WTC11 (cell line): Measurements from ENCODE around the gene SBNO1. TPM values are rescaled to one million over a fixed set of nuclear protein-coding genes. Genes with fewer than 3 reads are reported as not detected.
"Not testable (repeated sequence)": the region's sequence is repeated elsewhere in the genome, so short reads cannot be mapped to it uniquely, and the experiment has no call there.

Source experiments
- ATAC-seq: fragments of 200-7000 bp; cut with Tn5 transposase; 2 replicates; pipeline ENCODE4 v1.10.0; 2021; ENCODE audit warnings: mild to moderate bottlenecking, moderate library complexity
- CTCF ChIA-PET: fragments of 300-600 bp; sonication (Branson Sonifier 250); formaldehyde crosslinking; loops from one replicate; lab custom pipeline; 2021; ENCODE audit warnings: antibody characterized with exemption; lab: Charles Lee
- POLR2A ChIA-PET: fragments of 350-600 bp; sonication (Branson Sonifier 250); formaldehyde crosslinking; loops from one replicate; lab custom pipeline; 2021; ENCODE audit warnings: antibody characterized with exemption; lab: Charles Lee
- DNase-seq: peaks from one replicate; pipeline ENCODE4 v3.0.0; 2021; ENCODE audit warnings: low spot score
- H3K27ac Mint-ChIP-seq: 2 replicates; pipeline ENCODE4 v1.8.0; 2021; ENCODE audit warnings: mixed read lengths
- H3K27me3 Mint-ChIP-seq: 2 replicates; pipeline ENCODE4 v1.8.0; 2021; ENCODE audit warnings: low read depth, mild to moderate bottlenecking, moderate library complexity, mixed read lengths
- H3K36me3 Mint-ChIP-seq: 2 replicates; pipeline ENCODE4 v1.8.0; 2021; ENCODE audit warnings: mixed read lengths
- H3K4me1 Mint-ChIP-seq: 2 replicates; pipeline ENCODE4 v1.8.0; 2022; ENCODE audit warnings: mixed read lengths
- H3K4me3 Mint-ChIP-seq: 2 replicates; pipeline ENCODE4 v1.8.0; 2021; ENCODE audit warnings: mild to moderate bottlenecking, moderate library complexity, mixed read lengths
- H3K9me3 Mint-ChIP-seq: 2 replicates; pipeline ENCODE4 v1.8.0; 2021; ENCODE audit warnings: mixed read lengths
- HMGA2 ChIP-seq: fragments of 250-450 bp; sonication (Bioruptor Pico); IDR thresholded peaks from 2 replicates; pipeline ENCODE4 v1.4.0; 2021; ENCODE audit warnings: mild to moderate bottlenecking, moderate library complexity
- JAZF1 ChIP-seq: fragments of 250-450 bp; sonication (Bioruptor Pico); IDR thresholded peaks from 2 replicates; pipeline ENCODE4 v1.9.0; 2021; ENCODE audit warnings: moderate library complexity, mild to moderate bottlenecking, inconsistent platforms
- ZBTB21 ChIP-seq: sonication (generic); formaldehyde crosslinking; IDR thresholded peaks from 2 replicates; pipeline ENCODE4 v1.8.1; 2023; ENCODE audit warnings: mild to moderate bottlenecking, missing genetic modification reagents, borderline replicate concordance
- ZNF281 ChIP-seq: sonication (generic); formaldehyde crosslinking; IDR thresholded peaks from 2 replicates; pipeline ENCODE4 v1.8.0; 2023; ENCODE audit warnings: mild to moderate bottlenecking, missing genetic modification reagents
- ZNF317 ChIP-seq: sonication (generic); formaldehyde crosslinking; IDR thresholded peaks from 2 replicates; pipeline ENCODE4 v1.8.1; 2023; ENCODE audit warnings: low read depth, mild to moderate bottlenecking, moderate library complexity, missing genetic modification reagents, borderline replicate concordance
- ZNF425 ChIP-seq: fragments of 250-450 bp; sonication (Bioruptor Pico); conservative IDR thresholded peaks from 2 replicates; pipeline ENCODE4 v1.9.0; 2021; ENCODE audit warnings: mild to moderate bottlenecking
- total RNA-seq: library from RNA; stranded (reverse); gene quantifications from 3 replicates; pipeline ENCODE4 v1.2.3, GENCODE V29; 2021
- TF ChIP-seq, protein P1 (sequence below): fragments of 250-450 bp; sonication (Bioruptor Pico); IDR thresholded peaks from 2 replicates; pipeline ENCODE4 v1.9.0; 2021; ENCODE audit warnings: mild to moderate bottlenecking, borderline replicate concordance

SBNO1 gene
- total RNA-seq, 1 experiment from 2014 or later: 52.2 TPM

- TF ChIP-seq ZNF281 (CRISPR knock-in tag): no peak
- no peak for TF ChIP-seq ZNF317 (CRISPR knock-in tag)
- TF ChIP-seq ZBTB21: no peak
- TF ChIP-seq HMGA2 (CRISPR knock-in tag): no peak
- TF ChIP-seq JAZF1 (CRISPR knock-in tag): no peak
- TF ChIP-seq ZNF425 (CRISPR knock-in tag): no peak
- TF ChIP-seq, protein P1, sequence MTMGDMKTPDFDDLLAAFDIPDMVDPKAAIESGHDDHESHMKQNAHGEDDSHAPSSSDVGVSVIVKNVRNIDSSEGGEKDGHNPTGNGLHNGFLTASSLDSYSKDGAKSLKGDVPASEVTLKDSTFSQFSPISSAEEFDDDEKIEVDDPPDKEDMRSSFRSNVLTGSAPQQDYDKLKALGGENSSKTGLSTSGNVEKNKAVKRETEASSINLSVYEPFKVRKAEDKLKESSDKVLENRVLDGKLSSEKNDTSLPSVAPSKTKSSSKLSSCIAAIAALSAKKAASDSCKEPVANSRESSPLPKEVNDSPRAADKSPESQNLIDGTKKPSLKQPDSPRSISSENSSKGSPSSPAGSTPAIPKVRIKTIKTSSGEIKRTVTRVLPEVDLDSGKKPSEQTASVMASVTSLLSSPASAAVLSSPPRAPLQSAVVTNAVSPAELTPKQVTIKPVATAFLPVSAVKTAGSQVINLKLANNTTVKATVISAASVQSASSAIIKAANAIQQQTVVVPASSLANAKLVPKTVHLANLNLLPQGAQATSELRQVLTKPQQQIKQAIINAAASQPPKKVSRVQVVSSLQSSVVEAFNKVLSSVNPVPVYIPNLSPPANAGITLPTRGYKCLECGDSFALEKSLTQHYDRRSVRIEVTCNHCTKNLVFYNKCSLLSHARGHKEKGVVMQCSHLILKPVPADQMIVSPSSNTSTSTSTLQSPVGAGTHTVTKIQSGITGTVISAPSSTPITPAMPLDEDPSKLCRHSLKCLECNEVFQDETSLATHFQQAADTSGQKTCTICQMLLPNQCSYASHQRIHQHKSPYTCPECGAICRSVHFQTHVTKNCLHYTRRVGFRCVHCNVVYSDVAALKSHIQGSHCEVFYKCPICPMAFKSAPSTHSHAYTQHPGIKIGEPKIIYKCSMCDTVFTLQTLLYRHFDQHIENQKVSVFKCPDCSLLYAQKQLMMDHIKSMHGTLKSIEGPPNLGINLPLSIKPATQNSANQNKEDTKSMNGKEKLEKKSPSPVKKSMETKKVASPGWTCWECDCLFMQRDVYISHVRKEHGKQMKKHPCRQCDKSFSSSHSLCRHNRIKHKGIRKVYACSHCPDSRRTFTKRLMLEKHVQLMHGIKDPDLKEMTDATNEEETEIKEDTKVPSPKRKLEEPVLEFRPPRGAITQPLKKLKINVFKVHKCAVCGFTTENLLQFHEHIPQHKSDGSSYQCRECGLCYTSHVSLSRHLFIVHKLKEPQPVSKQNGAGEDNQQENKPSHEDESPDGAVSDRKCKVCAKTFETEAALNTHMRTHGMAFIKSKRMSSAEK: no peak
Measured at GRCh38 chr12:123410041-123410412, 45.4 kb upstream of the SBNO1 start (continued).

GRCh38 chr12:123409284-123410040 lies 44.8 kb upstream of the SBNO1 start:
- H3K27ac Mint-ChIP-seq, H3K27me3 Mint-ChIP-seq, H3K4me3 Mint-ChIP-seq, DNase-seq, H3K9me3 Mint-ChIP-seq, CTCF ChIA-PET, ATAC-seq, H3K4me1 Mint-ChIP-seq: not testable (repeated sequence)
- POLR2A ChIA-PET: interaction anchor here (0.7 kb wide), 1 partner anchor 170 kb away, joined by 6 read pairs; no protein-coding TSS in a partner anchor
- peaks cover 18% of the 10 kb centered on the region for H3K36me3 Mint-ChIP-seq

- Mint-ChIP-seq H3K36me3 (peaks cover 27% of the 10 kb centered on the region), H3K27me3 (peaks cover 11% of the 10 kb centered on the region)
- ATAC-seq, CTCF ChIA-PET, H3K4me1 Mint-ChIP-seq, H3K9me3 Mint-ChIP-seq, H3K4me3 Mint-ChIP-seq, POLR2A ChIA-PET, H3K27ac Mint-ChIP-seq, DNase-seq: not testable (repeated sequence)
Measured at GRCh38 chr12:123408619-123409018, 44.0 kb upstream of the SBNO1 start.

GRCh38 chr12:123407934-123408333 lies 43.3 kb upstream of the SBNO1 start:
- Mint-ChIP-seq H3K27me3 (peaks cover 17% of the 10 kb centered on the region), H3K36me3 (peaks cover 33% of the 10 kb centered on the region)
- H3K4me1 Mint-ChIP-seq, H3K4me3 Mint-ChIP-seq, H3K9me3 Mint-ChIP-seq, CTCF ChIA-PET, DNase-seq, H3K27ac Mint-ChIP-seq, ATAC-seq: not testable (repeated sequence)
- POLR2A ChIA-PET: interaction anchor here (0.5 kb wide), 1 partner anchor 37 kb away, joined by 3 read pairs; no protein-coding TSS in a partner anchor

DNA sequence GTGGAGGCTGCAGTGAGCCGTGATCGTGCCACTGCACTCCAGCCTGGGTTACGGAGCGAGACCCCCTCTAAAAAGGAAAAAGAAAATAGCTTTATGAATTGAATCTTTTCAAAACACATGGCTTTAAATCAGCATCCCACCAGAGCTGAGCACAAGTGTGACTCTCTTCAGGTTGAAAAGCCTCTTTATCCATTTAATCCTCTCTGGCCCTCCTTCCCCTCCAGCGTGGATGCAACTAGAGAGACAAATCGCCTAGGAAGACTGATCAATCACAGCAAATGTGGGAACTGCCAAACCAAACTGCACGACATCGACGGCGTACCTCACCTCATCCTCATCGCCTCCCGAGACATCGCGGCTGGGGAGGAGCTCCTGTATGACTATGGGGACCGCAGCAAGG lies 42.6 kb upstream of the SBNO1 start:
- H3K9me3 Mint-ChIP-seq, CTCF ChIA-PET, DNase-seq, H3K4me3 Mint-ChIP-seq, H3K4me1 Mint-ChIP-seq, ATAC-seq, H3K27ac Mint-ChIP-seq: not testable (repeated sequence)
- POLR2A ChIA-PET: interaction anchor here (0.5 kb wide), 1 partner anchor 36 kb away, joined by 3 read pairs; no protein-coding TSS in a partner anchor
- peaks cover 24% of the 10 kb centered on the region for H3K27me3 Mint-ChIP-seq
- H3K36me3 Mint-ChIP-seq: peaks cover 39% of the 10 kb centered on the region
